GM12891 (cell line): ENCODE data around the gene TPRG1L.

Experiments
- PAX5 ChIP-seq: IDR thresholded peaks from 2 replicates; pipeline ENCODE4 v1.6.1; 2011; ENCODE audit warnings: low read length, moderate library complexity, mild to moderate bottlenecking; ENCODE audit not compliant: insufficient read depth, severe bottlenecking
- POLR2A ChIP-seq: IDR thresholded peaks from 2 replicates; pipeline ENCODE4 v1.6.1; 2011; ENCODE audit warnings: low read depth, low read length, control low read depth
- POLR2AphosphoS5 ChIP-seq: IDR thresholded peaks from 2 replicates; pipeline ENCODE4 v1.6.1; 2011; ENCODE audit warnings: low read depth, low read length, control low read depth
- POU2F2 ChIP-seq: IDR thresholded peaks from 2 replicates; pipeline ENCODE4 v1.6.1; 2011; ENCODE audit warnings: low read depth, mild to moderate bottlenecking, control low read depth, low read length, moderate library complexity
- SPI1 ChIP-seq: IDR thresholded peaks from 2 replicates; pipeline ENCODE4 v1.6.1; 2011; ENCODE audit warnings: low read depth, low read length, control low read depth
- TAF1 ChIP-seq: IDR thresholded peaks from 2 replicates; pipeline ENCODE4 v1.6.1; 2011; ENCODE audit warnings: low read depth, low read length, control low read depth

- TF ChIP-seq POLR2A: no peak
- TF ChIP-seq SPI1: no peak
- no peak for TF ChIP-seq POLR2AphosphoS5
- no peak for TF ChIP-seq TAF1
- no peak for TF ChIP-seq POU2F2
- no peak for TF ChIP-seq PAX5
Observed at GRCh38 chr1:3593334-3593733, 31.5 kb upstream of the TPRG1L start.
